LNCaP clone FGC (cell line): ENCODE data around the gene KIF6.

Experiments used
- DNase-seq: peaks from one replicate; pipeline ENCODE4 v3.0.0-alpha.2; 2011; ENCODE audit warnings: low read depth
- H3K4me3 ChIP-seq: 2 replicates; pipeline ENCODE4 v1.5.1; 2011; ENCODE audit warnings: mild to moderate bottlenecking, low read depth, low read length, control low read depth
- TF ChIP-seq, protein P1 (sequence below): IDR thresholded peaks from 2 replicates; pipeline ENCODE4 v1.5.1; 2012; ENCODE audit warnings: mild to moderate bottlenecking; ENCODE audit not compliant: control insufficient read depth, insufficient read depth; ENCODE audit errors: extremely low read depth

Gene KIF6

DNA sequence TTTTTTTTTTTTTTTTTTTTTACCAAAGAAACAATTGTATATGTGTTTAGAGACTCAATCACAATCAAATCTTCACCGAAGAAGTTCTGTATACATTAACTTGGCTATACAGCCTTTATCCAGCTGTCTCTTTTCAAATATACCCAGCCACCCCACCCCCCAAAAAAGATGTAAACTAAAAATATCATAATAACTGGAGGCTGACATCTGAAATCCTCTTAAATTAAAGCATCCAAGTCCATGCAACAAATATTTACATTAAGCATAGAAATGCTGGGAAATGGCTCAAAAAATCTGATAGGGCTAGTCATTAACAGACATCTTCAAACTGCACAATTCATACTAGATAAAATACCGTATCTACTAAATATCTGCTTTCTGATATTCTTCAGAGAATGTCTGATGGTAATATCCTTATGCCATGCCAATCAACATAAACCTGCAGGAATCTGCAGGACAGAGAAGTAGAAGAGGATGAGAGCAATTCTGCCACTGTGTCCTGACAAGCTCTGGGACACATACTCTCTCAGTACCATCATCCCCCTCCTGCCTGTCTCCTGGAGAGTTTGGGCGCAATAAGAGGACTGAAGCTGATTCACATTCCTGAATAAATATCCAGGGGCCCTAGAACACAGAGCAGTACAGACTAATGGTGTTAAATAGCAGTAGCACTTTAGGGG is 152.4 kb downstream of the KIF6 start:
- no peak for DNase-seq
- TF ChIP-seq, protein P1, sequence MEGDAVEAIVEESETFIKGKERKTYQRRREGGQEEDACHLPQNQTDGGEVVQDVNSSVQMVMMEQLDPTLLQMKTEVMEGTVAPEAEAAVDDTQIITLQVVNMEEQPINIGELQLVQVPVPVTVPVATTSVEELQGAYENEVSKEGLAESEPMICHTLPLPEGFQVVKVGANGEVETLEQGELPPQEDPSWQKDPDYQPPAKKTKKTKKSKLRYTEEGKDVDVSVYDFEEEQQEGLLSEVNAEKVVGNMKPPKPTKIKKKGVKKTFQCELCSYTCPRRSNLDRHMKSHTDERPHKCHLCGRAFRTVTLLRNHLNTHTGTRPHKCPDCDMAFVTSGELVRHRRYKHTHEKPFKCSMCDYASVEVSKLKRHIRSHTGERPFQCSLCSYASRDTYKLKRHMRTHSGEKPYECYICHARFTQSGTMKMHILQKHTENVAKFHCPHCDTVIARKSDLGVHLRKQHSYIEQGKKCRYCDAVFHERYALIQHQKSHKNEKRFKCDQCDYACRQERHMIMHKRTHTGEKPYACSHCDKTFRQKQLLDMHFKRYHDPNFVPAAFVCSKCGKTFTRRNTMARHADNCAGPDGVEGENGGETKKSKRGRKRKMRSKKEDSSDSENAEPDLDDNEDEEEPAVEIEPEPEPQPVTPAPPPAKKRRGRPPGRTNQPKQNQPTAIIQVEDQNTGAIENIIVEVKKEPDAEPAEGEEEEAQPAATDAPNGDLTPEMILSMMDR, result no peak
- H3K4me3 ChIP-seq, result no peak overlapping the region

DNA sequence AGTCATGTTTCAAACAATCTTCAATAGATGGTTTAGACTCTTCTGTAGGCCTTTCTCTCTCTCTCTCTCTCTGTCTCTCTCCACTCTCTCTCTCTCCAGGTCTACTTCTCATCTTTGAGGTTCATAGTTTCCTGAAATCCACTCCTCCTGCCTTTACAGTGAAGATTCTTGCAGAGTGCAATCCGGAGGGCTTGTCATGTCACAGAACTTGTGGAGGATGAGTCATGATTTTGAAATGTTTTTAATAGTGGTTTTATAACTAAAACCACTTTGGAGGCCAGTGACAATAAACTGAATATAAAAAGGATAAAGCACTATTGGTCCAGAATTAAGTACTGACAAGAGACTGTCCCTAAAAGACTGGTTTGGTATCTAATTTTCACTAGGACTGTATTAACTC is 156.3 kb downstream of the KIF6 start:
- DNase-seq, result no peak
- TF ChIP-seq, protein P1, result no peak
- H3K4me3 ChIP-seq, result no peak overlapping the region

GRCh38 chr6:39567091-39567490 is 158.1 kb downstream of the KIF6 start:
- DNase-seq, result no peak
- H3K4me3 ChIP-seq, result no peak overlapping the region
- TF ChIP-seq, protein P1, result no peak

DNA sequence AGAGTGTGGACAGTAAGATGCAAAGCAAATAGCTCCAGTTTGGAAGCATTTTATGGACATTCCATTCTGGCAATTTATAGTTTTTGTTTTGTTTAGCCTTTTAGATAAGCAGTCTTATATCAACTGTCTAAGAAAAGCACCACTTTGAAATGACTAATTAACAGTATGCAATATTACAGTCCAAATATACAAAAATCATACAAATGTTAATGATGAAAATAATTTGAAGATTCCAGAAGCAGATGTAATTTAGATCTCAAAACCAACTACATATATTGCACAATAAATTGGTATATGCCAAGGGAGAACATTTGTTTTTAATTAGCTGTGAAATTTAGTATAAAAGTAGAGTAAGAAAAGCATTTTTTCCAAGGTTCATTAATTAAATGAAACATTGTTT is 158.8 kb downstream of the KIF6 start:
- TF ChIP-seq, protein P1, result no peak
- no peak for DNase-seq
- no peak overlapping the region for H3K4me3 ChIP-seq

DNA sequence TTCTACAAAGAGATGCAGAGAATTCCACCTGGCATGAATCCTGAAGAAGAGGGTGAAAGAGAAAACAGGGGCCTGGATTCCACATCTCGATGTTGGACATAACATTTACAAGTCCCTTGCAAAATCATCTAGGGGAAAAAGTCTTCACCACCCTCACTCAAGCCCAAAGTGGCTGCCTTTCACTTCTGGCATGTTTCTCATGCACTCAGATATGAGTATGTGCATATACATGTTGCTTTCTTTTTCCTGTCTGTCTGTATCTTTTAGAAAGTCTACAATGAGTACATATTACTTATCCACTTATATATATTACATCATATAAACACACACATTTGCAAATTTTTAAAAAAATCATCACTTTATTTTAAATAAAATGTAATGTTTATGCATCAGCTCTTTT is 159.3 kb downstream of the KIF6 start:
- TF ChIP-seq, protein P1, result no peak
- no peak for DNase-seq

GRCh38 chr6:39563566-39564311 is 161.5 kb downstream of the KIF6 start:
- H3K4me3 ChIP-seq, result no peak overlapping the region
- DNase-seq, result no peak
- TF ChIP-seq, protein P1, result no peak

More for the DNA sequence above, 159.3 kb downstream of the KIF6 start:
- no peak overlapping the region for H3K4me3 ChIP-seq
